Measurements from ENCODE around the gene KRTAP12-4.
"Not testable (repeated sequence)": the region's sequence is repeated elsewhere in the genome, so short reads cannot be mapped to it uniquely, and the experiment has no call there.

Gene KRTAP12-4

GRCh38 chr21:44686843-44687561 is 32.5 kb upstream of the KRTAP12-4 start:
- DNase-seq (ENCODE audit: low read depth in 2 of 2) = no peak

DNA sequence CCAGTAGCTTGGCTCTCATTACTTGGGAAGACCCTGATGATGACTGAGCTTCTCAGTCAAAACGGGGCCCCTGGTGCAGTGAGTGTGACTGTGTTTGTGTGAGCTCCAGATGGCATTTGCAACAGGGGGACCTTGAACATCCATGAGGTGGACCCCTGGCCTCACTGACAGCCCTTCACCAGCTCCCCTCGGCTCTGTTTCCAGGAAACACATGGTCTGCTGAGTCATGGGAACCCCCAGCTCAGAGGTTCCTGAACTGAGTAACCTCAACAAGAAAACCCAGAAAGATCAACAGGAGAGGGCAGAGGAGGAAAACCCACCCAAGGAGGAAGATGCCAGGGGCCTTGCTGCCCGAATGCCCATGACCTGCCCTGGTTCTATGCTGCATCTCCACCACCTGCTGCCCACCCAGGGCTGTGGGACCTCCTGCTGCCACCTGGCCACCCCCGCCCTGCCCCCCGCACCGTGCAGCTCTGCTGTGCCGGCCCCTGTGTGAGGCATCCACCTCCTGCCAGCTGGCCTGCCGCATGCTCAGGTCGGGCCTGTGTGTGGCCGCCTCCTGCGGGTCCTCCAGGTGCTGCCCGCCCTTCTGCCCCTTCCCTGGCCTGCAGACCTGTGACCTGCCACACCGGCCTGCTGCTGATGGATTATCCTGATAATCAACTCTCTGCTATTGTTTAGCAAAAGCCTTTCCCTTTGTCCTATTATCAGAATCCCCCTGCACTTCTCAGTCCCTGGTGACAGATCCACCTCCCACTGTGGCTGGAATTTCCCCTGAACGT is 31.7 kb upstream of the KRTAP12-4 start:
- DNase-seq (ENCODE audit: low read depth in 2 of 2) = no peak

- not testable (repeated sequence) for DNase-seq (ENCODE audit: low read depth in 2 of 2)
These were observed 30.6 kb upstream of the KRTAP12-4 start for GRCh38 chr21:44685050-44685449.

DNA sequence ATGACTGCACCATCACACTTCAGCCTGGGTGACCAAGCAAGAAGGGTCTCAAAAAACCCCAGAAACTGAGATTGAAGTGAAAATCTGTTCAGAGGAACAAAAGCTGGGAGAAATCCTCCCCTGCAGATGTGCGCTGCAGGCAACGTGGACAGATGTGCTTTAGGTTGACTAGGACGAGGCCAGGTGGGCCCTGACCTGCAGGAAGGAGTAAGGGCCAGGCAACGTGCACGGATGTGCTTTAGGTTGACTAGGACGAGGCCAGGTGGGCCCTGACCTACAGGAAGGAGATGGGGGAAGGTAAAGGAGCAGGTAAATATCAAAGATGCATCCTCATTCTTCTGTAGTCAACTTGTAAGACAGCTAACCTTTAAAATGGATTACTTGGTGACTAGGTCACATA is 30.0 kb upstream of the KRTAP12-4 start:
- DNase-seq (ENCODE audit: low read depth in 2 of 2) = no peak

- DNase-seq (ENCODE audit: low read depth in 2 of 2) = no peak
These were observed 29.6 kb upstream of the KRTAP12-4 start for GRCh38 chr21:44684077-44684476.

- DNase-seq (ENCODE audit: low read depth in 2 of 2) = no peak
These were observed 28.2 kb upstream of the KRTAP12-4 start for GRCh38 chr21:44682580-44683151.

GRCh38 chr21:44681861-44682579 is 27.6 kb upstream of the KRTAP12-4 start, which contains the start of gene KRTAP12-1:
Gene KRTAP12-1 (minus strand): TSS chr21:44682163. CDS start chr21:44682123, 40 bp downstream.
- DNase-seq (ENCODE audit: low read depth in 2 of 2) = no peak

DNA sequence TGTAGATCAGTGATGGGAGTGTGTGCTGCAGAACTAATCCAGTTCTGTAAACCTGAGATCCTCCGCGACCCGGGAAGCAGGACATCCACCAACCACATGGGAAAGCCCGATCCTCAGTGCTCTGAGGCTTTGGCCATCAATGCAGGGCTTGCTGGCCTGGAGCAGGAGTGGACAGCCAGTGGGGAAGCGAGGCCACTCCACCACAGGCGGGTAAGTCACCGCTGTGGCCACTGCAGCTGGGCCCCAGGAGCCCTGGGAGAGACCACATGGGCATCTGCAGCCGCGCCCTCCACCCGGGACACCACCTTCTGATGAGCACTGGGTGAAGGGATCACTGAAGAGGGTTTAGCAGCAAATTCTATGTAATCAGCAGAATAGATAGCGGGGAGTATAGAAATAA is 26.7 kb upstream of the KRTAP12-4 start:
- DNase-seq (ENCODE audit: low read depth in 2 of 2) = no peak

- DNase-seq (ENCODE audit: low read depth in 2 of 2) = no peak
These were observed 23.4 kb upstream of the KRTAP12-4 start for GRCh38 chr21:44677881-44678280.

GRCh38 chr21:44671911-44672310 is 17.5 kb upstream of the KRTAP12-4 start:
- DNase-seq (ENCODE audit: low read depth in 2 of 2) = no peak

DNA sequence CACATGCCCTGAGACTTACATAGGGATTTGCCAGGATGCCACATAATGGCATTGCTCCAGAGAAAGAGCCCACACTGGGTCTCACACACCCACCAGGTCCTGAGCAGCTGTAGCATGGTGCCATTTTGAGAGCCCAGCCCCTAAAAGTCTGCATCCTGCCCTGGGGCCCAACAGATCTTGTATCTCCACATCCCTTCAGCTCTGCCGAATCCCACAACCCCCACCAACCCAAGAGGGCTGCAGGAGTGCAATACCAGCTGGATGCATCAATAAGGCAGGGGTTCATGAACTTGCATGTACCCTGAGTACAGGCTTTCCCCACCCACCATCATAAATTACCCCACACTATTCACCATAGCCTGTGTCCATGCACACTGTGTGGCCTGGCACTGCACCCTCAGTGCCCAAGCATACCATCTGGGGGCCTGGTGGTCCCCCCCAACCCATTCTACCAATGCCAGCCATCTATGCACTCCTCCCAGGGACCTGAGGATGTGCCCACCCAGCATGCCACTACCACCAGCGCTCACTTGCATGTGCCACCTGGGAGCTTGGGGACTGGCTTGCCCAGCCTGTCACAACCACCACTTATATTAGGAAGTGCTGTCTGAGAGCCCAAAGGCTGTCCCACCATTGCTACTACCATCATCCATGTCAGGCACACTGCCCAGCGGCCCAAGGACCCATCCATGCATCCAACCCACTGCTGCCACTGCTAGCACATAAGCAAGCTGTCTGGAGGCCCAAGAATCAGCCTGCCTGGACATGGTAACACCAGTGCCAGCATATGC is 16.4 kb upstream of the KRTAP12-4 start:
- DNase-seq (ENCODE audit: low read depth in 2 of 2) = no peak

DNA sequence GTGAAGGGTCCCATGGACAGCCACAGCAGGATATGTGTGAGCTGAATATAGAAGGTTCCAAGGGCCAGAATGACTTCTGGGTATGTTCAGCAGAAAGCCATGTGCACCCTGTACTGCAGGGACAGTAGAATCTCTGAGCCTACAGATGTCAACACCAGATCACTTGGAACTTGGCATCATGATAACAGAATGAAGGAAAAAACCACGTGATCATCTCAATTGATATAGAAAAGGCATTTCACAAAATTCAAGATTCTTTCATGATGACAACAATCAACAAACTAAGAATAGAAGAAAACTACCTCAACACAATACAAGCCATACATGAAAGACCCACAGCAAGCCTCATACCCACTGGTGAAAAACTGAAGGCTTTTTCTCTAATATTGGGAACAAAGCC is 13.2 kb upstream of the KRTAP12-4 start:
- no peak for DNase-seq (ENCODE audit: low read depth in 2 of 2)

DNA sequence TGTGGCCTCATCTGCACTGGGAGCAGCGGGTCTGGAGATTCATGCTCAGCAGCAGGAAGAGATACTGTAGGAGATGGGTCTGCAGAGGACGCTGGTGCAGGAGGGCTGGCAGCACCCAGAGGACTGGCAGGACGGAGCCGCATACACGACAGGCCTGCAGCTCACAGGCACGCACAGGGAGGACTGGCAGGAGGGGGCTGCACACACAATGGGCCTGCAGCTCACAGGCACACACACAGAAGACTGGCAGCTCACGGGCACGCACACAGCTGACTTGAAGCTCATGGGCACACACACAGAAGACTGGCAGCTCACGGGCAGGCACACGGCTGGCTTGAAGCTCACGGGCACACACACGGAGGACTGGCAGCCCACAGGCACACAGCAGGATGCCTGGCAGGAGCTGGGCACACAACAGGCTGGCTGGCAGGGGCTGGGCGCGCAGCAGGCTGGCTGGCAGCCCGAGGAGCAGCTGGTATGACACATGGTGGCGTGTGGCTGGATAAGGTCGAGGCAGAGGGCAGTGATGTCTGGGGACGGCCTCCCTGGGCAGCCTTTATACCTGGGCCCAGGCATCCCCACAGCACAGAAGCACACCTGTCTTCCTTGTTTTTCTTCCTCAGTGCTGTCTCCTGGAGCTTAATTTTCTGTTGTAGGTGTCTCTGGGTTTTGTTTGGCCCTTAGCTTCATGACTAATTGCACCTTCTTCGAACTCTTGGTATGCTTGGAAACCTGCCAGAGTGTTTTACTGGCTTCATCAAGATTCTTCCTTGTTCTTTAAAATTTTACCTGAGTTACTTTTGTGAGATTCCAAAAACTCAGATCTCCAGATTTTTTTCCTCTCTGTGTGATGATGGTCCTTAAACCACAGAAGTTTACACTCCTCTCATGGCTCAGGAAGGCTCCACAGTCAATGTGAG is 12.2 kb upstream of the KRTAP12-4 start, which contains the start of gene KRTAP12-2:
Gene KRTAP12-2 (minus strand): TSS at position 527 of the 920 bp plus-strand sequence. CDS start 41 bp downstream, at position 486.
- no peak for DNase-seq (ENCODE audit: low read depth in 2 of 2)

- no peak for DNase-seq (ENCODE audit: low read depth in 2 of 2)
These were observed 10.2 kb upstream of the KRTAP12-4 start for GRCh38 chr21:44664691-44665090.

DNA sequence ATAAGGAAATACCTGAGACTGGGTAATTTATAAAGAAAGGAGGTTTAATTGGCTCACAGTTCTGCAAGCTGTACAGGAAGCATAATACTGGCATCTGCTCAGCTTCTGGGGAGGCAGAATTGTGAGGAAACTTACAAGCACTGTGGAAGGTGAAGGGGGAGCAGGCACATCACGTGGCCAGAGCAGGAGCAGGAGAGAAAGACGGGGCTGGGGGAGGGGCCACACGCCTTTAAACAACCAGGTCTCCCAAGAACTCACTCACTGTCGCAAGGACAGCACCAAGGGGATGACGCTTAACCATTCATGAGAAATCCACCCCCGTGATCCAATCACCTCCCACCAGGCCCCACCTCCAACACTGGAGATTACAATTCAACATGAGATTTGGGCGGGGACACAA is 7.1 kb upstream of the KRTAP12-4 start:
- not testable (repeated sequence) for DNase-seq (ENCODE audit: low read depth in 2 of 2)

- DNase-seq (ENCODE audit: low read depth in 2 of 2) = no peak
These were observed 4.6 kb upstream of the KRTAP12-4 start for GRCh38 chr21:44658913-44659595.

- no peak for DNase-seq (ENCODE audit: low read depth in 2 of 2)
These were observed 4.1 kb upstream of the KRTAP12-4 start for GRCh38 chr21:44658541-44658910.

DNA sequence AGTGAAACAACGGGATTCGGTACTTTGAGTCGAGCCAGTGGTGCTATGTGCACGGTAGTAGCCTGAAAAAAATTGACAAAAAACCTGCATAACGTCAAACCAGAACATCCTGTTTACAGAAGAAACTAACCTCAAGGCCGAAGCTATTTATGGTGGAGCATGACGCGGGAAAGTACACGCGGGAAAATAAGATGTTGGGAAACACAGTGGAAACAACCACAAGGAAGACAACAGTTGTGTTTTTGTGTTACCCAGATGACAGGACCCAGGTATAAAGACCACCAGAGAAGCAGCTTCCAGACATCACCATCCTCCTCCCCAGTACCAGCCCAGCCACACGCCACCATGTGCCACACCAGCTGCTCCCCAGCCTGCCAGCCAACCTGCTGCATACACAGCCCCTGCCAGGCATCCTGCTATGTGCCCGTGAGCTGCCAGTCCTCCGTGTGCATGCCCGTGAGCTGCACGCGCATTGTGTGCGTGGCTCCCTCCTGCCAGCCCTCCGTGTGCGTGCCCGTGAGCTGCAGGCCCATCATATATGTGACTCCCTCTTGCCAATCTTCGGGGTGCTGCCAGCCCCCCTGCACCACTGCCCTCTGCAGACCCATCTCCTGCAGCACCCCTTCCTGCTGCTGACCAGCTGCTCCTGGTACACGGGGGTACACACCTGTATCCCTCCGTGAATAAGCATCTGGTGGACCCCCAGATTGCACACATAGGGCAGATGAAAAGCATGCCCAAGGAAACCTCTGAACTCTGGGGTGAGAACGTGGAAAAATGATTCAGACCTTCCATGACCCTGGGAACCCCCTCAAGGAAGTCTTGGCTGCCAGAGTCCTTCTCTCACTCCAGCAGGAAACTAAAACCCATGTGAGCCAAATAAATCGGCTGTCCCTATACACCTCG is 3.4 kb upstream of the KRTAP12-4 start, which contains the start of gene KRTAP12-3:
Gene KRTAP12-3 (plus strand): TSS at position 298 of the 906 bp plus-strand sequence. CDS start 48 bp downstream, at position 346.
- no peak for DNase-seq (ENCODE audit: low read depth in 2 of 2)

All from stimulated activated CD4-positive, alpha-beta T cell treated with anti-CD3 and anti-CD28 coated beads, Interleukin-15, amount 100 ng/mL, for 48 hours (primary cell).